ENCODE measurements around the gene SYK.

DNA sequence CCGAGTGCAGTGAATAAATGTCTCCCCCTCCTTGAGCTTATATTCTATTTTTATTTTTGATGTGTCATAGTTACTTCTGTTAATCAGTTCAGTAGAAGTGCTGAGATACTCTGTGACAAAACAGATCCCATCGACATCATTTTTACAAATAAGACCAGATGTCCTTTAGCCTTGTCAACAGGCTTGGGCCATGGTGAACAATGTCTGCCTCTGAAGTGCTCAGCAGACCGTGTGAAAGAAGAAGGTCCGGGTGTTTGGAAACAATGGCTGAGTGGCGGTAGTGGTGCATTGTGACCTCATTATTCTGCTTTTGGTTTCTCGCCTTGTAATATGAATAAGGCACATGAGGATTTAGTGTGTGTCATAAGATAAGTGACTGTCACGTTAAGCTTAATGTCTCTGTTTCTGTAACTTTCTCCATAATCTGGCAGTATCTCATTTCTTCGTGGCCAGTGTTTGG lies 71.2 kb downstream of the SYK start:
- TF ChIP-seq CTCF (IDR thresholded peaks at IDR 0.05) (no peak), SIN3A (IDR thresholded peaks at IDR 0.05; ENCODE audit: borderline replicate concordance, insufficient read depth, low read depth, low read length) (no peak), POLR2AphosphoS5 (IDR thresholded peaks at IDR 0.05; ENCODE audit: low read depth, low read length) (no peak), TCF7L2 (IDR thresholded peaks at IDR 0.05; ENCODE audit: low read depth, low read length) (no peak)
- TF ChIP-seq, protein P1, sequence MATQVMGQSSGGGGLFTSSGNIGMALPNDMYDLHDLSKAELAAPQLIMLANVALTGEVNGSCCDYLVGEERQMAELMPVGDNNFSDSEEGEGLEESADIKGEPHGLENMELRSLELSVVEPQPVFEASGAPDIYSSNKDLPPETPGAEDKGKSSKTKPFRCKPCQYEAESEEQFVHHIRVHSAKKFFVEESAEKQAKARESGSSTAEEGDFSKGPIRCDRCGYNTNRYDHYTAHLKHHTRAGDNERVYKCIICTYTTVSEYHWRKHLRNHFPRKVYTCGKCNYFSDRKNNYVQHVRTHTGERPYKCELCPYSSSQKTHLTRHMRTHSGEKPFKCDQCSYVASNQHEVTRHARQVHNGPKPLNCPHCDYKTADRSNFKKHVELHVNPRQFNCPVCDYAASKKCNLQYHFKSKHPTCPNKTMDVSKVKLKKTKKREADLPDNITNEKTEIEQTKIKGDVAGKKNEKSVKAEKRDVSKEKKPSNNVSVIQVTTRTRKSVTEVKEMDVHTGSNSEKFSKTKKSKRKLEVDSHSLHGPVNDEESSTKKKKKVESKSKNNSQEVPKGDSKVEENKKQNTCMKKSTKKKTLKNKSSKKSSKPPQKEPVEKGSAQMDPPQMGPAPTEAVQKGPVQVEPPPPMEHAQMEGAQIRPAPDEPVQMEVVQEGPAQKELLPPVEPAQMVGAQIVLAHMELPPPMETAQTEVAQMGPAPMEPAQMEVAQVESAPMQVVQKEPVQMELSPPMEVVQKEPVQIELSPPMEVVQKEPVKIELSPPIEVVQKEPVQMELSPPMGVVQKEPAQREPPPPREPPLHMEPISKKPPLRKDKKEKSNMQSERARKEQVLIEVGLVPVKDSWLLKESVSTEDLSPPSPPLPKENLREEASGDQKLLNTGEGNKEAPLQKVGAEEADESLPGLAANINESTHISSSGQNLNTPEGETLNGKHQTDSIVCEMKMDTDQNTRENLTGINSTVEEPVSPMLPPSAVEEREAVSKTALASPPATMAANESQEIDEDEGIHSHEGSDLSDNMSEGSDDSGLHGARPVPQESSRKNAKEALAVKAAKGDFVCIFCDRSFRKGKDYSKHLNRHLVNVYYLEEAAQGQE (IDR thresholded peaks at IDR 0.05; ENCODE audit: insufficient read depth in 1 of 2, low read depth in 2 of 2, low read length in 1 of 2) = no peak
